KG1 (cell line): ENCODE results near the gene DNM3.

Experiments used
- DNase-seq: peaks from one replicate; lab custom pipeline; 2025; lab: John Stamatoyannopoulos, UW

The DNM3 gene

GRCh38 chr1:172140591-172140990 lies 299.3 kb downstream of the DNM3 start:
- no peak for DNase-seq

- no peak for DNase-seq
Observed at GRCh38 chr1:172141341-172141881, 300.1 kb downstream of the DNM3 start.

- DNase-seq = no peak
Observed at GRCh38 chr1:172142324-172142723, 301.0 kb downstream of the DNM3 start.

GRCh38 chr1:172143384-172144055 lies 302.2 kb downstream of the DNM3 start:
- DNase-seq = no peak

GRCh38 chr1:172144445-172145061 lies 303.3 kb downstream of the DNM3 start:
- no peak for DNase-seq

GRCh38 chr1:172145231-172145651 lies 303.9 kb downstream of the DNM3 start:
- DNase-seq = no peak

- no peak for DNase-seq
Observed at GRCh38 chr1:172145656-172146055, 304.4 kb downstream of the DNM3 start.

GRCh38 chr1:172146141-172146850 lies 305.0 kb downstream of the DNM3 start:
- no peak for DNase-seq

- DNase-seq = no peak
Observed at GRCh38 chr1:172147541-172147940, 306.2 kb downstream of the DNM3 start.

GRCh38 chr1:172148213-172148612 lies 306.9 kb downstream of the DNM3 start:
- no peak for DNase-seq

GRCh38 chr1:172148707-172149106 lies 307.4 kb downstream of the DNM3 start:
- DNase-seq = no peak

- DNase-seq = no peak
Observed at GRCh38 chr1:172149346-172149745, 308.0 kb downstream of the DNM3 start.

GRCh38 chr1:172154551-172154950 lies 313.3 kb downstream of the DNM3 start:
- no peak for DNase-seq

GRCh38 chr1:172155766-172156165 lies 314.5 kb downstream of the DNM3 start:
- no peak for DNase-seq

GRCh38 chr1:172162236-172162635 lies 320.9 kb downstream of the DNM3 start:
- no peak for DNase-seq

- no peak for DNase-seq
Observed at GRCh38 chr1:172163498-172164215, 322.4 kb downstream of the DNM3 start.

- DNase-seq = no peak
Observed at GRCh38 chr1:172165403-172165802, 324.1 kb downstream of the DNM3 start.

- DNase-seq = no peak
Observed at GRCh38 chr1:172167796-172168596, 326.7 kb downstream of the DNM3 start.

- DNase-seq = no peak
Observed at GRCh38 chr1:172168597-172168872, 327.2 kb downstream of the DNM3 start.

- no peak for DNase-seq
Observed at GRCh38 chr1:172169836-172170235, 328.5 kb downstream of the DNM3 start.

GRCh38 chr1:172172352-172172831 lies 331.1 kb downstream of the DNM3 start:
- no peak for DNase-seq

- no peak for DNase-seq
Observed at GRCh38 chr1:172176206-172176605, 334.9 kb downstream of the DNM3 start.
